ENCODE results near the gene PSORS1C2.
"Not testable (repeated sequence)": the region's sequence is repeated elsewhere in the genome, so short reads cannot be mapped to it uniquely, and the experiment has no call there.

- TF ChIP-seq, protein P1, sequence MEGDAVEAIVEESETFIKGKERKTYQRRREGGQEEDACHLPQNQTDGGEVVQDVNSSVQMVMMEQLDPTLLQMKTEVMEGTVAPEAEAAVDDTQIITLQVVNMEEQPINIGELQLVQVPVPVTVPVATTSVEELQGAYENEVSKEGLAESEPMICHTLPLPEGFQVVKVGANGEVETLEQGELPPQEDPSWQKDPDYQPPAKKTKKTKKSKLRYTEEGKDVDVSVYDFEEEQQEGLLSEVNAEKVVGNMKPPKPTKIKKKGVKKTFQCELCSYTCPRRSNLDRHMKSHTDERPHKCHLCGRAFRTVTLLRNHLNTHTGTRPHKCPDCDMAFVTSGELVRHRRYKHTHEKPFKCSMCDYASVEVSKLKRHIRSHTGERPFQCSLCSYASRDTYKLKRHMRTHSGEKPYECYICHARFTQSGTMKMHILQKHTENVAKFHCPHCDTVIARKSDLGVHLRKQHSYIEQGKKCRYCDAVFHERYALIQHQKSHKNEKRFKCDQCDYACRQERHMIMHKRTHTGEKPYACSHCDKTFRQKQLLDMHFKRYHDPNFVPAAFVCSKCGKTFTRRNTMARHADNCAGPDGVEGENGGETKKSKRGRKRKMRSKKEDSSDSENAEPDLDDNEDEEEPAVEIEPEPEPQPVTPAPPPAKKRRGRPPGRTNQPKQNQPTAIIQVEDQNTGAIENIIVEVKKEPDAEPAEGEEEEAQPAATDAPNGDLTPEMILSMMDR (IDR thresholded peaks at IDR 0.05), result not testable (repeated sequence)
- not testable (repeated sequence) for TF ChIP-seq POLR2A, POLR2AphosphoS5 (IDR thresholded peaks at IDR 0.05)
Measured at GRCh38 chr6:31165064-31165832, 26.4 kb upstream of the PSORS1C2 start.

Measured in breast epithelium (tissue), 3 donors.